ENCODE data around the gene ASTL.

GRCh38 chr2:96150791-96151594 lies 12.7 kb upstream of the ASTL start:
- TF ChIP-seq EZH2 (conservative IDR thresholded peaks at IDR 0.05; ENCODE audit: low read depth, low read length) = no peak
- no peak for TF ChIP-seq POLR2A (IDR thresholded peaks at IDR 0.05; ENCODE audit: insufficient read depth in 1 of 2, low read depth in 2 of 2, low read length in 2 of 2)
- TF ChIP-seq ZBTB20 (CRISPR knock-in tag; IDR thresholded peaks at IDR 0.05; ENCODE audit: borderline replicate concordance, low read depth) = no peak
- no peak for TF ChIP-seq MXI1 (IDR thresholded peaks at IDR 0.05; ENCODE audit: borderline replicate concordance, low read depth, low read length)
- TF ChIP-seq CTCF (CRISPR knock-in tag; IDR thresholded peaks at IDR 0.05) = no peak
- no peak for TF ChIP-seq ZFP36 (IDR thresholded peaks at IDR 0.05; ENCODE audit: borderline replicate concordance, low read depth, low read length, partially characterized antibody)
- TF ChIP-seq PRDM4 (CRISPR knock-in tag; IDR thresholded peaks at IDR 0.05; ENCODE audit: borderline replicate concordance) = no peak
- TF ChIP-seq GATAD2A (CRISPR knock-in tag; IDR thresholded peaks at IDR 0.05) = no peak
- TF ChIP-seq NAIF1 (CRISPR knock-in tag; IDR thresholded peaks at IDR 0.05; ENCODE audit: borderline replicate concordance) = no peak
- no peak for TF ChIP-seq ATF1 (CRISPR knock-in tag; IDR thresholded peaks at IDR 0.05)
- no peak for TF ChIP-seq ZFX (CRISPR knock-in tag; IDR thresholded peaks at IDR 0.05; ENCODE audit: low read depth)
- no peak for TF ChIP-seq MYNN (CRISPR knock-in tag; IDR thresholded peaks at IDR 0.05; ENCODE audit: low read depth)
- TF ChIP-seq ZNF318 (CRISPR knock-in tag; IDR thresholded peaks at IDR 0.05) = no peak
- TF ChIP-seq ZBTB33 (CRISPR knock-in tag; IDR thresholded peaks at IDR 0.05) = no peak
